Measurements from ENCODE around the gene NPDC1.
A peak's percentile ranks its signal among the peaks of the same experiment; 100 is the strongest.

The NPDC1 gene

GRCh38 chr9:137056739-137057415 is 10.9 kb upstream of the NPDC1 start:
- no peak for DNase-seq (ENCODE audit: low spot score)

DNA sequence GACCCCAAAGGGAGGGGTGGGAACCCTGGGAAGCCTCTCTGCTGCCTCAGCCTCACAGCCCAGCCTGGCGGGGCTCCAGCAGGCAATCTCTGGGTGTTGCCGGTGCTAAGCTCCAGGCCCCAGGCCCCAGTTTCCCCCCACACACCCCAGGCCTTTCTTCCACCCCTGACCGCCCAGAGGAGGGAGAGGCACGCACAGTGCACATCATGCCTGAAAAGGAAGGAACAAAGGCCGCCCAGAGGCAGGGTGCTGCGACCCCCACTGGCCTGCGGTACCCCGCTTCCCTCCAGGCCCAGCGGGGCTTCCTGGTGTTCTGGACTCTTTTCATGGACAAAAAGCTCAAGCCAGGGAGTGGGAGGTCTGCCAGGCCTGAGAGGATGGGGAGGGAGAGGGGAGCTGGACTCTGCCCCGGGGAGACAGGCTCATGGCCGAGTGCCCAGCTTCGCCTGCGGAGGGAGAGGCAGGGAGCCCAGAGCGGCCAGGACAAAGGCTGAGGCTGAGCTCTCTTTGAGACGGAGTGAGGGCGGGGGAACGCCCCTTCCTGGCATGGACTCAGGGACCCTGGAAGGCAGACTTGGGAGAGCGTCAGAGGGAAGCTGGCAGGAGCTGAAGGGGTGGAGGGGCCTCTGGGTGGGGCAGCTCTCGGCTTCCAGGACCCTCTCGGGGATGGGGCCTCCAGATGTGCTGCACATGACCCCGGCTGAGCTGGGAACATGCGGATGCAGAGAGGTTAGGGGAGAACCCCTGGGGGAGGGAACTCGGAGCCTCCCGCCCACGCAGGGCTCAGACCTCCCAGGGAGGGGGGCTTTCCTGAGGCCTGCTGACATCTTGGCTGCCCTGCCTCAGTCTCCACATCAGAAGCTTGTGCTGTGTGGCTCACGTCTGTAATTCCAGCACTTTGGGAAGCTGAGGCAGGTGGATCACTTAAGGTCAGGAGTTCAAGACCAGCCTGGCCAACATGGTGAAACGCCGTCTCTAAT is 9.7 kb upstream of the NPDC1 start:
- no peak for DNase-seq (ENCODE audit: low spot score)

DNA sequence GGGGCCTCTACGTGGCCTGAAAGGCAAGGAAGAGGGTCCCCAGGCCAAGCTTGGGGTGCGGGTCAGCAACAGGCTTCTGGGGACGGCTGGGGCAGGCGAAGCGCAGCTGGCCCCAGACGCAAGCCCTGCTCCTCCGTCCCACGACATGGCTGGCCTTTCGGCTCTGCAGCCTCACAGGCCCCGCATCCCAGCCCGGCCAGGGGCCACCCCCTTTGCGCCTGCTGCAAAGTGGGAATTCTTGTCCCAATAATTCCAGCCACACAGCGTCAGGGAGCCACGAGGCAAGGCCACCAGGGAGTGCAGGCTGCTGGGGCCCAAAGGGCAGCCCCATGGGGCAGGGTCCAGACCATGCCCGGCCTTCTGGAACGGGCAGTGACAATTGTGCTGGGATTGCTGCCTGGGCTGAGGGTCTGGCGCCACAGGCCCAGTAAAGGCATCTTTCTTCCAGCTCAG is 9.0 kb upstream of the NPDC1 start:
- DNase-seq (ENCODE audit: low spot score): no peak

DNA sequence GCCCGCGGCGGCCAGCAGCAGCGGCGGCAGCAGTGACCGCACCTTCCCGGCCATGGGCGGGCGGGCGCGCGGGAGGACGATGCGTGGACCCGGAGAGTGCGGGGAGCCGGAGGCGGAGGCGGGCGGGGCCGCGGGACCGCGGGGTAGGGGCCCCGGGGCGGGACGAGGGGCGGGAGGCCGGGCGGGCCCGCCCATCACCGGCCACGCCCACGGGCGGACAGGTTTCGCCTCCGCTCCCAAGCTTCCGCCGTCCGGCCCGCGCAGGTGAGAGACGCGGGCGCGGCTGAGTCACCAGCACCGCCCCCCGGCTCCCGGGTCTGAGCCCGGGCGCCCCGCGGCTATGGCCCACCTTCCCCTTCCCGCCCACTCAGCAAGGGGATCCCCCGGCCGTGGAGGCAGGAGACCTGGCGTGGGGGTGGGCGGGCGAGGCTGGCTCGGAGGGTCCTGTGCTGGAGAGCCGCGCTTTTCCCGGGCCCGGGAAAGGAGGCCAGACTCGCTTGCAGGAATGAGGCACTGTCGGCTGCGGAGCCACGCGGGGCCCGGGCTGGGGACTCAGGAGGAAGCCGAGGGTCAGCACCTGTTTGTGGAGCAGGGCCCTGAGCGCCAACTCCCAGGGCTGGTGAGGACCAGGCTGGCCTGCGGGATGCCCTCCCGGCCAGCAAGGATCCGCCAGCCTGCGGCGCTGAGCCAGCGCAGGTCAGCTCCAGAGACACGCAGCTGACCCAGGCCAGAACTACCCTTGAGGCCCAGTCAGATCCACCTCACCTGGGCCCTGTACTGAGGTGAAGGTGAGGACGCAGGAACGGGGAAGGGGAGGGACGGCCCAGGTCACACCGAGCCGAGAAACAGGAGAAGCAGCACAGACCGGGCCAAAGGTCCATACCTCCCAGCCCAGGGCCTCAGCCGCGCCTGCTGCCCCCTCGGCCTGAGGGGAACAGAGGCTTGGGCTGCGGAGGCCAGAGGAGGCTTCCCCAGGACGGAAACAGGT is 8.3 kb upstream of the NPDC1 start, which contains the start of gene ENTPD2:
Gene ENTPD2, minus strand, starts transcription at position 118 of the 988 bp plus-strand sequence. Its CDS starts 64 bp downstream, at position 54.
- DNase-seq (ENCODE audit: low spot score): no peak

DNA sequence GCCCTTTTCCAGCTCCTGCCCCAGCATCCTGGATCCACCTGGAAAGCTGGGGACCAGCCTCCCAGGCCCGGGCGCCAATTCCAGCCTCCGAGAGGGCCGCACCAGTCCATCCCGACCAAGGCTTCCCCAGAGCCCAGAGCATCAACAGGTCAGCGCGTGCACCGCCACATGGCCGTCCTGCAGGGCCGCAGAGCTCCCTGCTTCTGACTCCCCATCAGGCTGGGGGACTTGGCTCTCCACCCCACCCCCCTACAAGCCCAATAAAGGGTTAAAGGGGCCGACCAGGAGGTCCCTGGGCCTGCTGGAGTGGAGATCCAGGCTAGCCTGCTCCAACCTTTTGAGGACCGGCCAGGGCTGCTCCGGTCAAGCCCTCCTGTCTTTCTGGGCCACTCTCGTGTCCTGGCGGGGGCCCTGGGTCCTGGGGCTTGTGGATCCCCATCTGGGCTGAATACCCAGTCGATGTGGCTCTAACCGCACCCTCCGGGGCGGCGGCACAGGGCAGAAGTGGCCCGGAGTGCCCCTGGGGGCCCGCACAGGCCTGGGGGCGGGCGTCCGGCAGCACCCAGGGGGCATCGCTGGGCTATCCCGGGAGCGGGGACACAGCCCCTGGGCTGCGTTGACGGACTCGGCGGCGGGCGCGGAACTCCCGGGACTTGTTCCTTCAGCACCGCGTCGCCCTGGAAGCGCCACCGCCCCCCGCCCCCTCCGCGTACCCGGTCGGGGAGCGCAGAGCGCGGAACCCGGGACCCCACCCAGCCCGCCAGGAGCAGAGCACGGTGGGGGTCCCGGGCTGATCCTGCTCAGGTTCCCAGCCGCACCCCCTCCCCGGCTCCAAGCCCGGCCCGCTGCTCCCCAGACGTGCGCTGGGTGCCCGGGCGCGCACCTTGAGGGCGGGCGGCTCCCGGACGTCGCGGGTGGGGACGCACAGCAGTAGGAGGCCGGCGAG is 7.3 kb upstream of the NPDC1 start:
- no peak for DNase-seq (ENCODE audit: low spot score)

- no peak for DNase-seq (ENCODE audit: low spot score)
Measured at GRCh38 chr9:137052293-137052692, 6.3 kb upstream of the NPDC1 start.

GRCh38 chr9:137051145-137051724 is 5.3 kb upstream of the NPDC1 start:
- DNase-seq (ENCODE audit: low spot score): no peak

GRCh38 chr9:137050570-137050969 is 4.6 kb upstream of the NPDC1 start:
- DNase-seq (ENCODE audit: low spot score): no peak

DNA sequence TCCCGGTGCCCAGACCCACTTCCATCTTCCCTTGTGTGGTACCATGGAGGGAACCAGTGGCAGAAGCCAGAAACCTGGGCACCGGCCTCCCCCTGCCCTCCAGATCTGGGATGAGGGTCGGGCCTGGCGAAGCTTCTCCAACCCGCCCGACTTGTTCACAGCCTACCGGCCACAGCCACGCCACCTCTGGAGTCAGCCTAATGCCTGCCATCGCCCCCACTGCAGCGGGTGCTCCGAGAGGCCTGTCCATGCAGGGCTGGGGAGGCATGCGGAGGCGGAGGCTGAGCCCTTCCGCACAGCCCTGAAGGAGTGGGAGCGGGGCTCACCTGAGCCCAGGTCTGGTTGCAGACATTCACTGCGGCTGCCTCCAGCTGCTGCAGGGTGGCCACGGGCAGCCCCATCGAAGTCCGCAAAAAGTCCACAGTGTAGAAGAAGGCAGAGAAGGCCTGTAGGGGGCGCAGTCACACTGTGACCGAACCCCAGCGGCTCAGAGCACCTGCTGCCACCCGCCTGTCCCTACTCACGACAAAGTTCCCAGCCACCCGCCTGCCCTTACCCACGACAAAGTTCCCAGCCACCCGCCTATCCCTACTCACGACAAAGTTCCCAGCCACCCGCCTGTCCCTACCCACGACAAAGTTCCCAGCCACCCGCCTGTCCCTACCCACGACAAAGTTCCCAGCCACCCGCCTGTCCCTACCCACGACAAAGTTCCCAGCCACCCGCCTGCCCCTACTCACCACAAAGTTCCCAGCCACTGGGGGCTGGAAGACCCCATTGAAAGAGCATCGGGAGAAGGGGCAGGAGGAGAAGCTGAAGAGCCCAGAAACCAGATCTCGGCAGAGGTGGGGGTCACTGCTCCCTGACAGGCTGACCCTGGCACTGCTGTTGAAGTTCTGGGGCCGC is 3.8 kb upstream of the NPDC1 start:
- peak; percentile 59 for DNase-seq (ENCODE audit: low spot score)

DNA sequence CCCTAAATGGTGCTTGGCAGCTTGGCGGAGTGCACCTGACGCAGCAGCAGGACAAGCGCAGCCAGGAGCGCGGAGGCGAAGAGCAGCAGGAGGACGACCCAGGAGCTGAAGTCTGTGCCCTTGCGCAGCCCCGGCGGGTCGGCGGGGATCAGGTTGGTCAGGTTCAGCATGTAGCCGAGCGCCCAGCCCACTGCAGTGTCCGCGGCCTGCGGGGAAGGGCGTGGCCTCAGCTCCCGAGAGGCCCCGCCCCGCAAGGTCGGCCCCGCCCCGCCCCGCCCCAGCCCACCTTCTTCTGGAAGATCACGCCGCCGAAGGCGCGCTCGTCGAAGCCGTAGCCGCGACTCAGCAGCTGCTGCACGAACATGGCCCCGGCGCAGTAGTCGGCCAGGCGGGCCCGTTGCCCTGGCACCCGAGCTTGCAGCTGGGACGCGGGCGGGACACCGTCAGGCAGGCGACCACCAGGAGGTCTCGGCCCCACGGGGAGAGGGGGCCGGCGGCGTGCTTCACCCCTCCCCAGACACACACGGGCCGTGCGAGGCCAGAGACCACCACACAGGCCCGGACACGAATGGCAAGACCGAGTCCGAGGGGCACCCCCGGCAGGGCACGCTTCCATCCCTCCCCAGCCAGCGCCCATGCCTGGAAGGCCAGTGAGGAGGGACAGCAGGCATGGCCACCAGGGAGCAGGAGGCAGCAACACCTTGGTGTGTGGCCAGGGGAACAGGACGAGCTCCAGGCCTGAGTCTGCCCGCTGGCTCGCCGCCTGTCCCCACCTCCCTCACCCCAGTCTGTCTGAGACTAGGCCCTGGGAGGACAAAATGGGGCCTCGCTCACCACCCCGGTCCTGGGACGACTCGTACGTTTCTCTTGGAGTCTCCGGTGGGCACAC is 2.9 kb upstream of the NPDC1 start:
- DNase-seq (ENCODE audit: low spot score): no peak

DNA sequence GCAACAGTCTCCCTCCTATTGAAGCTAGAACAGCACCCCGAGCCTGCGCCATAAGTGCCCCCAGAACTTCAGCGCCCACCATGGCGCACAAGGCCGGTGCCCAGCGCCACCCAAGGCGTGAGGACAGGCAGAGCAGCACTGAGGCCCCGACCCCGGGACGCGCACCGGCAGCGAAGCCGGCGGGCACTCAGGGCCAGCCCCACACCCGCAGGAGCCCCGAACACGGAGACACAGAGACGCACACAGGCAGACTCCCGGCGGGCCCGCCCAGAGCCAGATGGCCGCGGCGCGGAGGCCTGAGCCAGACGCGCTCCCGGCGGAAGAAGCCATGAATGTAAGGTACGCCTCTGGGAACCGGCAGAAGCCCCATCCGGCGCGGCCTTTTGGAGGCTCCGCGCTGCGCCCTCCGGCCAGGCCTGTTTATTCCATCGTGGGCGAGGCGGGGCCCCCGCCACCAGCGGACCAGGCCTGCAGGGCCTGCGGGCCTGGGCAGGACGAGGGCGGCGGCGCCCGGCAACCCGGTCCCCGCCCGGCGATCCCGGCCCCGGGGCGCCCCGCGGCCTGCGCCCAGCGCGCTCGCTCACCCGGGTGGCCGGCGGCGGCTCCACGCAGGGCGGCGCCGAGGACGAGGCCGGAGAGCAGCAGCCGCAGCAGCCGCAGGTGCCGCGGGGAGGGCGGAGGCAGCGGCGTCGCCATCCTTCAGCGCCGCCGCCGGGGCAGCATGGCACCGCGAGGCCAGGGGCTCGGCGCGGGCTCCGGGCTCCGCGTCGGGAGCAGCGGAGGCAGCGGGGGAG is 486 bp downstream of the NPDC1 start:
- DNase-seq (ENCODE audit: low spot score): no peak

GRCh38 chr9:137044502-137045177 is 1.3 kb downstream of the NPDC1 start:
- DNase-seq (ENCODE audit: low spot score): no peak

DNA sequence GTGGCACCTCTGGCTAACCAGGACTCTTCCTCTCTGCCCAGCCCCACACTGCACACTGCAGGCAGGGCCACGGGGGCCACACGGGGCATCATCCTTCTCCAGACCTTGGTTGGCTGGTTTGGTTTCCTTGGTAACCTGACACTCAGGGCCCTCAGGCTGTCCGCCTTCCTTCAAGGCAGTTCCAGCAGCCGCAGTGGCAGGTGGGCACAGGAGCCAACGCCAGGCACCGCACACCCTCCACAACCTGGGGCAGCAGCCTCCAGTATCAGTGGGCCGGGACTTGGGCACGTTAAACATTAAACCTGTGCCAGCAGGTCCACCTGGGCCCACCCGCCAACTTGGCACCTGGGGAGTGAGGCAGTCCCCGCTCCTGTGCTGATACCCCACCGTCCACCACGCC is 1.9 kb downstream of the NPDC1 start:
- DNase-seq (ENCODE audit: low spot score): no peak

GRCh38 chr9:137042751-137043727 is 2.9 kb downstream of the NPDC1 start:
- no peak for DNase-seq (ENCODE audit: low spot score)

GRCh38 chr9:137041124-137041523 is 4.9 kb downstream of the NPDC1 start:
- no peak for DNase-seq (ENCODE audit: low spot score)

DNA sequence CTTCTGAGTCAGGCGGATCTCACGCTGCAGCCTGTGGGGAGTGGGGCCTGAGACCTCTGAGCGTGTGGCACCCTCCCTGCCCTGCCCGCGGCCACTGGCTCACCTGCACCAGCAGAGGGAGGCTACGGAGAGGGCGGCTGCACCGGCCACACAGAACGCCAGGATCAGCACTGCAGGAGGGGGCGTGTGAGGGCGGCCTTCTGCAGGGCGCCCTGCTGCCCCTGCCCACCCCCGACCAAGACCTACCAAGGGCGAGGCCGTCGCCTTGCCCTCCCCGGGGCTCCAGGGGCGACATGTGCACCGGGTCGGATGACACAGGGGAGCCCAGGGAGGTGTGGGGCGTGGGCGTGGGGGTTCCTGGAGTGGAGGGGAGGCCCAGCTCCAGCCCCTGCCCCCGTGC is 5.4 kb downstream of the NPDC1 start:
- no peak for DNase-seq (ENCODE audit: low spot score)
